IPS-18a (cell line): ENCODE measurements around the gene AGL.
A peak's percentile ranks its signal among the peaks of the same experiment; 100 is the strongest.
"Not testable (repeated sequence)": the region's sequence is repeated elsewhere in the genome, so short reads cannot be mapped to it uniquely, and the experiment has no call there.

ENCODE experiments used
- H3K27ac ChIP-seq: one replicate; pipeline ENCODE4 v1.5.1; 2013; ENCODE audit warnings: low read length
- H3K27me3 ChIP-seq: one replicate; pipeline ENCODE4 v1.6.1; 2013; ENCODE audit warnings: mild to moderate bottlenecking, low read length; ENCODE audit not compliant: control insufficient read depth, insufficient read depth
- H3K36me3 ChIP-seq: one replicate; pipeline ENCODE4 v1.6.1; 2013; ENCODE audit warnings: low read depth, low read length; ENCODE audit not compliant: control insufficient read depth
- H3K4me1 ChIP-seq: one replicate; pipeline ENCODE4 v1.6.1; 2013; ENCODE audit warnings: low read depth, low read length; ENCODE audit not compliant: control insufficient read depth
- H3K4me3 ChIP-seq: one replicate; pipeline ENCODE4 v1.5.1; 2013; ENCODE audit warnings: low read length
- H3K9ac ChIP-seq: one replicate; pipeline ENCODE4 v1.6.1; 2013; ENCODE audit warnings: mild to moderate bottlenecking, low read length, moderate library complexity
- H3K9me3 ChIP-seq: one replicate; pipeline ENCODE4 v1.6.1; 2013; ENCODE audit warnings: low read depth, low read length; ENCODE audit not compliant: control insufficient read depth

AGL gene

GRCh38 chr1:99825702-99826101, 24.5 kb upstream of the AGL start:
- H3K27ac ChIP-seq: no peak overlapping the region
- H3K4me1 ChIP-seq: no peaks in the 10 kb centered on the region
- no peaks in the 10 kb centered on the region for H3K36me3 ChIP-seq
- no peak overlapping the region for H3K4me3 ChIP-seq
- H3K9me3 ChIP-seq: peaks cover 2% of the 10 kb centered on the region
- H3K9ac ChIP-seq: no peak overlapping the region
- no peaks in the 10 kb centered on the region for H3K27me3 ChIP-seq

- peaks cover 2% of the 10 kb centered on the region for H3K9me3 ChIP-seq
- H3K27me3 ChIP-seq: no peaks in the 10 kb centered on the region
- H3K4me3 ChIP-seq: no peak overlapping the region
- H3K9ac ChIP-seq: no peak overlapping the region
- H3K4me1 ChIP-seq: no peaks in the 10 kb centered on the region
- no peaks in the 10 kb centered on the region for H3K36me3 ChIP-seq
- H3K27ac ChIP-seq: no peak overlapping the region
Observed at GRCh38 chr1:99827970-99828369, 22.2 kb upstream of the AGL start.

- no peak overlapping the region for H3K4me3 ChIP-seq
- no peak overlapping the region for H3K9ac ChIP-seq
- H3K4me1 ChIP-seq: no peaks in the 10 kb centered on the region
- peaks cover 2% of the 10 kb centered on the region for H3K9me3 ChIP-seq
- no peaks in the 10 kb centered on the region for H3K36me3 ChIP-seq
- H3K27ac ChIP-seq: no peak overlapping the region
- H3K27me3 ChIP-seq: no peaks in the 10 kb centered on the region
Observed at GRCh38 chr1:99829269-99829668, 20.9 kb upstream of the AGL start.

- H3K9ac ChIP-seq: not testable (repeated sequence)
Observed at GRCh38 chr1:99833911-99834310, 16.2 kb upstream of the AGL start.

GRCh38 chr1:99836171-99837103, 13.7 kb upstream of the AGL start:
- H3K4me1 ChIP-seq, H3K9me3 ChIP-seq, H3K36me3 ChIP-seq, H3K27ac ChIP-seq, H3K9ac ChIP-seq, H3K27me3 ChIP-seq, H3K4me3 ChIP-seq: not testable (repeated sequence)

More at GRCh38 chr1:99833911-99834310, 16.2 kb upstream of the AGL start:
- H3K27ac ChIP-seq, H3K27me3 ChIP-seq, H3K4me1 ChIP-seq, H3K9me3 ChIP-seq, H3K36me3 ChIP-seq, H3K4me3 ChIP-seq: not testable (repeated sequence)

- not testable (repeated sequence) for H3K27ac ChIP-seq, H3K4me3 ChIP-seq, H3K27me3 ChIP-seq, H3K9me3 ChIP-seq, H3K36me3 ChIP-seq, H3K9ac ChIP-seq, H3K4me1 ChIP-seq
Observed at GRCh38 chr1:99840353-99840752, 9.8 kb upstream of the AGL start.

GRCh38 chr1:99843760-99844159, 6.4 kb upstream of the AGL start:
- no peaks in the 10 kb centered on the region for H3K27me3 ChIP-seq
- no peak overlapping the region for H3K9ac ChIP-seq
- H3K9me3 ChIP-seq: no peaks in the 10 kb centered on the region
- no peaks in the 10 kb centered on the region for H3K4me1 ChIP-seq
- no peaks in the 10 kb centered on the region for H3K36me3 ChIP-seq
- H3K27ac ChIP-seq: no peak overlapping the region
- H3K4me3 ChIP-seq: no peak overlapping the region

- H3K27me3 ChIP-seq, H3K9ac ChIP-seq, H3K4me1 ChIP-seq, H3K27ac ChIP-seq, H3K4me3 ChIP-seq, H3K36me3 ChIP-seq, H3K9me3 ChIP-seq: not testable (repeated sequence)
Observed at GRCh38 chr1:99845201-99845600, 5.0 kb upstream of the AGL start.

- H3K27me3 ChIP-seq: no peaks in the 10 kb centered on the region
- peak overlapping the region; percentile 85 for H3K27ac ChIP-seq
- H3K4me1 ChIP-seq: peaks cover 13% of the 10 kb centered on the region
- H3K9me3 ChIP-seq: no peaks in the 10 kb centered on the region
- peak overlapping the region; percentile 97 for H3K4me3 ChIP-seq
- peaks cover 6% of the 10 kb centered on the region for H3K36me3 ChIP-seq
- peak overlapping the region; percentile 89 for H3K9ac ChIP-seq
Observed at GRCh38 chr1:99849413-99849743, 783 bp upstream of the AGL start.

GRCh38 chr1:99850459-99851291, 514 bp downstream of the AGL start:
- H3K27ac ChIP-seq: peak overlapping the region; percentile 78
- H3K9ac ChIP-seq: peak overlapping the region; percentile 89
- H3K4me1 ChIP-seq: peaks cover 13% of the 10 kb centered on the region

GRCh38 chr1:99851850-99852454, 1.8 kb downstream of the AGL start:
- Histone ChIP-seq H3K4me1 (peaks cover 13% of the 10 kb centered on the region), H3K4me3 (peak overlapping the region; percentile 97), H3K27me3 (no peaks in the 10 kb centered on the region), H3K36me3 (peaks cover 6% of the 10 kb centered on the region), H3K9me3 (no peaks in the 10 kb centered on the region), H3K9ac (no peak overlapping the region), H3K27ac (no peak overlapping the region)

More at GRCh38 chr1:99850459-99851291, 514 bp downstream of the AGL start:
- Histone ChIP-seq H3K9me3 (no peaks in the 10 kb centered on the region), H3K36me3 (peaks cover 6% of the 10 kb centered on the region), H3K27me3 (no peaks in the 10 kb centered on the region), H3K4me3 (peak overlapping the region; percentile 97)
